Measurements from ENCODE around the gene OR10P1.

DNA sequence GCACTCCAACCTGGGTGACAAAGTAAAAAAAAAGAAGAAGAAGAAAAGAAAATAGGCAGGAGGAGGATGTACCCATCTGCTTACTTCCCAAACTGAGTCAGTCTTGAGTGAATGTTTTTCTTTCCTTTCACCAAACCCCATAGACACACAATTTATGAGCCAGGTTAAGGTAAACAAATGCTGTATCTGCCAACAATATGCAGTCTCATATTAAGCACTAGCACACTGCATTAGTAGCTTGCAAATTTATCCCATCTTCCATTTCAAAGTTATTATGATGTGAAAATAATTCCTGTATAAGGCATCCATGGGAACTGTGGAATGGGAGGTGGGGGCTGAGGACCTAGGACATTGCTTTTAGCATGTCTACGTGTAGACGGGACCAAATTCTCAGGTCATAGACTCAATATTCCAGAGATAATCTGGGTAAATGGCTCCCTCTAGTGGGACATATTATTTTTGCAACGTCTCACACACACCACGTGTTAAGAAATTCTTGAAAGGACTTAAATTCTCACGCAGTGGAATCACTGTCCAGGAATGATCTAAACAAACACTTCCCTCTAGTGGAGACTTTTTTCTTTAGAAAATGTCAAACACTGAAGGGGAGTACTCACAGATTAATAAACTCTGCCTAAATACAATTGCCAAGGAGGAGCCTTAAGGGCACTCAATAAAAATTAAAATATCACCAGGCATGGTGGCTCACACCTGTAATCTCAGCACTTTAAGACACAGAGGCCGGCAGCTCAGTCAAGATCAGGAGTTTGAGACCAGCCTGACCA, 17.1 kb upstream of the OR10P1 start:
- TF ChIP-seq CTCF (IDR thresholded peaks at IDR 0.05) (peak; percentile 85 to 87 (median 87)), POLR2A (IDR thresholded peaks at IDR 0.05; ENCODE audit: low read depth) (no peak), EP300 (IDR thresholded peaks at IDR 0.05) (no peak)

All from esophagus muscularis mucosa (tissue), 4 donors.